Progenitor cell of endocrine pancreas (in vitro differentiated cells): Measurements from ENCODE around the gene TADA2A. TPM values are rescaled to one million over a fixed set of nuclear protein-coding genes. Genes with fewer than 3 reads are reported as not detected.
"Not testable (repeated sequence)": the region's sequence is repeated elsewhere in the genome, so short reads cannot be mapped to it uniquely, and the experiment has no call there.

Experiments
- DNase-seq: peaks from one replicate; pipeline ENCODE4 v3.0.0; 2021; ENCODE audit warnings: low spot score; ENCODE audit not compliant: unreplicated experiment
- H3K27ac Mint-ChIP-seq: 2 replicates; pipeline ENCODE4 v1.8.0; 2021; ENCODE audit warnings: mild to moderate bottlenecking, moderate library complexity, mixed read lengths
- H3K27me3 Mint-ChIP-seq: 2 replicates; pipeline ENCODE4 v1.8.0; 2021; ENCODE audit warnings: mixed read lengths
- H3K36me3 Mint-ChIP-seq: 2 replicates; pipeline ENCODE4 v1.8.0; 2022; ENCODE audit warnings: mixed read lengths; ENCODE audit not compliant: insufficient read depth
- H3K4me1 Mint-ChIP-seq: 2 replicates; pipeline ENCODE4 v1.8.0; 2021; ENCODE audit warnings: low read depth, mixed read lengths
- H3K4me3 Mint-ChIP-seq: 2 replicates; pipeline ENCODE4 v1.8.0; 2021; ENCODE audit warnings: low read depth, mild to moderate bottlenecking, moderate library complexity, mixed read lengths
- H3K9me3 Mint-ChIP-seq: 2 replicates; pipeline ENCODE4 v1.8.0; 2021; ENCODE audit warnings: low read depth, mixed read lengths
- CTCF ChIP-seq: fragments of 200-600 bp; sonication (generic); IDR thresholded peaks from one replicate; pipeline ENCODE4 v1.5.0; 2021; ENCODE audit warnings: antibody characterized with exemption, mild to moderate bottlenecking; ENCODE audit not compliant: unreplicated experiment
- total RNA-seq: library from RNA; stranded (reverse); gene quantifications from 2 replicates; pipeline ENCODE4 v1.2.1, GENCODE V29; 2021

The TADA2A gene
- total RNA-seq, 1 donor from 2014 or later = 31.5 TPM

GRCh38 chr17:37503148-37503547, 96.5 kb downstream of the TADA2A start:
- Mint-ChIP-seq H3K9me3 (no peaks in the 10 kb centered on the region), H3K27ac (peak overlapping the region; percentile 67), H3K36me3 (no peaks in the 10 kb centered on the region), H3K4me1 (peaks cover 13% of the 10 kb centered on the region), H3K4me3 (no peak overlapping the region), H3K27me3 (no peaks in the 10 kb centered on the region)
- no peak for DNase-seq
- no peak for TF ChIP-seq CTCF

- Mint-ChIP-seq H3K36me3 (peaks cover 1% of the 10 kb centered on the region), H3K4me1 (peaks cover 13% of the 10 kb centered on the region), H3K27ac (no peak overlapping the region), H3K9me3 (no peaks in the 10 kb centered on the region), H3K4me3 (no peak overlapping the region), H3K27me3 (no peaks in the 10 kb centered on the region)
- no peak for TF ChIP-seq CTCF
- no peak for DNase-seq
These were observed 98.6 kb downstream of the TADA2A start for GRCh38 chr17:37505333-37505732.

- Mint-ChIP-seq H3K36me3 (peaks cover 5% of the 10 kb centered on the region), H3K4me1 (peaks cover 8% of the 10 kb centered on the region), H3K27ac (no peak overlapping the region), H3K4me3 (no peak overlapping the region), H3K9me3 (no peaks in the 10 kb centered on the region), H3K27me3 (no peaks in the 10 kb centered on the region)
- TF ChIP-seq CTCF = peak; percentile 52
- no peak for DNase-seq
These were observed 100.0 kb downstream of the TADA2A start for GRCh38 chr17:37506678-37507077.

GRCh38 chr17:37507111-37507510, 100.4 kb downstream of the TADA2A start:
- no peaks in the 10 kb centered on the region for H3K9me3 Mint-ChIP-seq
- H3K27me3 Mint-ChIP-seq = no peaks in the 10 kb centered on the region
- TF ChIP-seq CTCF = no peak
- H3K4me3 Mint-ChIP-seq = no peak overlapping the region
- peaks cover 7% of the 10 kb centered on the region for H3K36me3 Mint-ChIP-seq
- peaks cover 3% of the 10 kb centered on the region for H3K4me1 Mint-ChIP-seq
- H3K27ac Mint-ChIP-seq = no peak overlapping the region
- no peak for DNase-seq

- H3K27me3 Mint-ChIP-seq = no peaks in the 10 kb centered on the region
- no peaks in the 10 kb centered on the region for H3K9me3 Mint-ChIP-seq
- no peak for TF ChIP-seq CTCF
- no peak for DNase-seq
- no peak overlapping the region for H3K4me3 Mint-ChIP-seq
- H3K4me1 Mint-ChIP-seq = peaks cover 6% of the 10 kb centered on the region
- H3K36me3 Mint-ChIP-seq = peaks cover 11% of the 10 kb centered on the region
- peak overlapping the region; percentile 61 for H3K27ac Mint-ChIP-seq
These were observed 103.4 kb downstream of the TADA2A start for GRCh38 chr17:37510056-37510455.

GRCh38 chr17:37511642-37512041, 105.0 kb downstream of the TADA2A start:
- peaks cover 11% of the 10 kb centered on the region for H3K36me3 Mint-ChIP-seq
- not testable (repeated sequence) for H3K4me1 Mint-ChIP-seq, H3K27me3 Mint-ChIP-seq, DNase-seq, H3K9me3 Mint-ChIP-seq, H3K27ac Mint-ChIP-seq, H3K4me3 Mint-ChIP-seq
